GM12878 (cell line): ENCODE measurements around the gene OR2AE1. TPM values are rescaled to one million over a fixed set of nuclear protein-coding genes. Genes with fewer than 3 reads are reported as not detected.

Experiments
- FOXM1 ChIP-seq: IDR thresholded peaks from 2 replicates; pipeline ENCODE4 v1.6.1; 2012; ENCODE audit warnings: low read depth, mild to moderate bottlenecking, inconsistent platforms, low read length, moderate library complexity
- KLF5 ChIP-seq: fragments of 450-650 bp; IDR thresholded peaks from 2 replicates; pipeline ENCODE4 v1.6.1; 2014; ENCODE audit warnings: mild to moderate bottlenecking; ENCODE audit not compliant: partially characterized antibody
- NR2F1 ChIP-seq: fragments of 450-650 bp; conservative IDR thresholded peaks from 2 replicates; pipeline ENCODE4 v1.6.1; 2017; ENCODE audit warnings: mild to moderate bottlenecking
- STAT1 ChIP-seq: fragments of 450-650 bp; conservative IDR thresholded peaks from 2 replicates; pipeline ENCODE4 v1.6.1; 2014; ENCODE audit warnings: antibody characterized with exemption, mild to moderate bottlenecking
- polyA plus RNA-seq, 11 experiments: library from polyadenylated mRNA; depleted of rRNA in 4 of 11; unstranded in 6 of 11; stranded (reverse) in 5 of 11; fragments of >200 nt; fragmentation: Nextera tagmentation in 4 of 11; fragmentation: Illumina TruSeq in 1 of 11; extraction: Ambion mirVana in 4 of 11; extraction: Trizol in 1 of 11; gene quantifications; 1 replicate in 1 of 11; 2 replicates in 10 of 11; pipeline versions ENCODE4 v1.2.1 to v1.2.3, GENCODE V29; 2011 to 2016; ENCODE audit warnings: inconsistent platforms in 2 of 11, missing spikeins in 2 of 11, low read depth in 1 of 11
- total RNA-seq, 4 experiments: library from RNA; depleted of rRNA in 3 of 4; stranded (reverse); fragments of >200 nt in 3 of 4; fragmentation: Illumina TruSeq in 1 of 4; extraction: Trizol in 1 of 4; gene quantifications; 2 replicates each; pipeline versions ENCODE4 v1.2.1 to v1.2.3, GENCODE V29; 2013 to 2021
- TF ChIP-seq, protein P1 (sequence below): fragments of 450-650 bp; IDR thresholded peaks from 2 replicates; pipeline ENCODE4 v1.6.1; 2016; ENCODE audit warnings: mild to moderate bottlenecking
- TF ChIP-seq, protein P2 (sequence below): fragments of 450-650 bp; IDR thresholded peaks from 2 replicates; pipeline ENCODE4 v1.6.1; 2018; ENCODE audit warnings: mild to moderate bottlenecking, low read depth, moderate library complexity; ENCODE audit not compliant: partially characterized antibody
- TF ChIP-seq, protein P3 (sequence below): fragments of 450-650 bp; IDR thresholded peaks from 2 replicates; pipeline ENCODE4 v1.6.1; 2016; ENCODE audit warnings: mild to moderate bottlenecking
- TF ChIP-seq, protein P4 (sequence below): IDR thresholded peaks from 2 replicates; pipeline ENCODE4 v1.6.1; 2012; ENCODE audit warnings: mild to moderate bottlenecking, low read depth, low read length

OR2AE1 gene
- total and polyA plus RNA-seq, 10 of the 15 experiments (the other 5 are each of a cell fraction or from before 2014, with no cell fraction given) = 0.05 to 0.34 (median 0.18) TPM; not detected in 4

DNA sequence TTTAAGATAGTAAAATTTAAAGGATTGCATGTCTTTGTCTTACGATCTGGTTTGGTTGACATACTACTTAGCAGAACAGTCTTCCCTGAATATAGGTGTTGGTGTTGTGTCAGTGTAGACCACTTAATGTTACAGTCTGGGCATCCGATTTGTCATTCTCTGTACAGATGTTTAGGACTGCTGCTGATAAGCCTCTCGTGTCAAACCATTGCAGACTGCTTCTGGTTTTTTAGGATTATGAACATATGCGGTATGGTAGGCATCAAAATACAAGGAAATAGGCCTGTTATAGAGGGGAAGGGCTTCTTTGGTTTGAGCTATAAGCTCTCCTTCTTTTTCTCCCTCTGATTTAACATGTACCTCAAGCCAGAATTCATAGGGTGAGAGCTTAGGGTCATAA, 41.6 kb downstream of the OR2AE1 start (continued):
- TF ChIP-seq, protein P1, sequence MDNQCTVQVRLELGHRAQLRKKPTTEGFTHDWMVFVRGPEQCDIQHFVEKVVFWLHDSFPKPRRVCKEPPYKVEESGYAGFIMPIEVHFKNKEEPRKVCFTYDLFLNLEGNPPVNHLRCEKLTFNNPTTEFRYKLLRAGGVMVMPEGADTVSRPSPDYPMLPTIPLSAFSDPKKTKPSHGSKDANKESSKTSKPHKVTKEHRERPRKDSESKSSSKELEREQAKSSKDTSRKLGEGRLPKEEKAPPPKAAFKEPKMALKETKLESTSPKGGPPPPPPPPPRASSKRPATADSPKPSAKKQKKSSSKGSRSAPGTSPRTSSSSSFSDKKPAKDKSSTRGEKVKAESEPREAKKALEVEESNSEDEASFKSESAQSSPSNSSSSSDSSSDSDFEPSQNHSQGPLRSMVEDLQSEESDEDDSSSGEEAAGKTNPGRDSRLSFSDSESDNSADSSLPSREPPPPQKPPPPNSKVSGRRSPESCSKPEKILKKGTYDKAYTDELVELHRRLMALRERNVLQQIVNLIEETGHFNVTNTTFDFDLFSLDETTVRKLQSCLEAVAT = no peak
- TF ChIP-seq, protein P2, sequence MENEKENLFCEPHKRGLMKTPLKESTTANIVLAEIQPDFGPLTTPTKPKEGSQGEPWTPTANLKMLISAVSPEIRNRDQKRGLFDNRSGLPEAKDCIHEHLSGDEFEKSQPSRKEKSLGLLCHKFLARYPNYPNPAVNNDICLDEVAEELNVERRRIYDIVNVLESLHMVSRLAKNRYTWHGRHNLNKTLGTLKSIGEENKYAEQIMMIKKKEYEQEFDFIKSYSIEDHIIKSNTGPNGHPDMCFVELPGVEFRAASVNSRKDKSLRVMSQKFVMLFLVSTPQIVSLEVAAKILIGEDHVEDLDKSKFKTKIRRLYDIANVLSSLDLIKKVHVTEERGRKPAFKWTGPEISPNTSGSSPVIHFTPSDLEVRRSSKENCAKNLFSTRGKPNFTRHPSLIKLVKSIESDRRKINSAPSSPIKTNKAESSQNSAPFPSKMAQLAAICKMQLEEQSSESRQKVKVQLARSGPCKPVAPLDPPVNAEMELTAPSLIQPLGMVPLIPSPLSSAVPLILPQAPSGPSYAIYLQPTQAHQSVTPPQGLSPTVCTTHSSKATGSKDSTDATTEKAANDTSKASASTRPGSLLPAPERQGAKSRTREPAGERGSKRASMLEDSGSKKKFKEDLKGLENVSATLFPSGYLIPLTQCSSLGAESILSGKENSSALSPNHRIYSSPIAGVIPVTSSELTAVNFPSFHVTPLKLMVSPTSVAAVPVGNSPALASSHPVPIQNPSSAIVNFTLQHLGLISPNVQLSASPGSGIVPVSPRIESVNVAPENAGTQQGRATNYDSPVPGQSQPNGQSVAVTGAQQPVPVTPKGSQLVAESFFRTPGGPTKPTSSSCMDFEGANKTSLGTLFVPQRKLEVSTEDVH = no peak
- TF ChIP-seq KLF5 = no peak
- TF ChIP-seq STAT1 = no peak
- no peak for TF ChIP-seq FOXM1
- TF ChIP-seq, protein P3, sequence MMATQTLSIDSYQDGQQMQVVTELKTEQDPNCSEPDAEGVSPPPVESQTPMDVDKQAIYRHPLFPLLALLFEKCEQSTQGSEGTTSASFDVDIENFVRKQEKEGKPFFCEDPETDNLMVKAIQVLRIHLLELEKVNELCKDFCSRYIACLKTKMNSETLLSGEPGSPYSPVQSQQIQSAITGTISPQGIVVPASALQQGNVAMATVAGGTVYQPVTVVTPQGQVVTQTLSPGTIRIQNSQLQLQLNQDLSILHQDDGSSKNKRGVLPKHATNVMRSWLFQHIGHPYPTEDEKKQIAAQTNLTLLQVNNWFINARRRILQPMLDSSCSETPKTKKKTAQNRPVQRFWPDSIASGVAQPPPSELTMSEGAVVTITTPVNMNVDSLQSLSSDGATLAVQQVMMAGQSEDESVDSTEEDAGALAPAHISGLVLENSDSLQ = no peak
- TF ChIP-seq, protein P4, sequence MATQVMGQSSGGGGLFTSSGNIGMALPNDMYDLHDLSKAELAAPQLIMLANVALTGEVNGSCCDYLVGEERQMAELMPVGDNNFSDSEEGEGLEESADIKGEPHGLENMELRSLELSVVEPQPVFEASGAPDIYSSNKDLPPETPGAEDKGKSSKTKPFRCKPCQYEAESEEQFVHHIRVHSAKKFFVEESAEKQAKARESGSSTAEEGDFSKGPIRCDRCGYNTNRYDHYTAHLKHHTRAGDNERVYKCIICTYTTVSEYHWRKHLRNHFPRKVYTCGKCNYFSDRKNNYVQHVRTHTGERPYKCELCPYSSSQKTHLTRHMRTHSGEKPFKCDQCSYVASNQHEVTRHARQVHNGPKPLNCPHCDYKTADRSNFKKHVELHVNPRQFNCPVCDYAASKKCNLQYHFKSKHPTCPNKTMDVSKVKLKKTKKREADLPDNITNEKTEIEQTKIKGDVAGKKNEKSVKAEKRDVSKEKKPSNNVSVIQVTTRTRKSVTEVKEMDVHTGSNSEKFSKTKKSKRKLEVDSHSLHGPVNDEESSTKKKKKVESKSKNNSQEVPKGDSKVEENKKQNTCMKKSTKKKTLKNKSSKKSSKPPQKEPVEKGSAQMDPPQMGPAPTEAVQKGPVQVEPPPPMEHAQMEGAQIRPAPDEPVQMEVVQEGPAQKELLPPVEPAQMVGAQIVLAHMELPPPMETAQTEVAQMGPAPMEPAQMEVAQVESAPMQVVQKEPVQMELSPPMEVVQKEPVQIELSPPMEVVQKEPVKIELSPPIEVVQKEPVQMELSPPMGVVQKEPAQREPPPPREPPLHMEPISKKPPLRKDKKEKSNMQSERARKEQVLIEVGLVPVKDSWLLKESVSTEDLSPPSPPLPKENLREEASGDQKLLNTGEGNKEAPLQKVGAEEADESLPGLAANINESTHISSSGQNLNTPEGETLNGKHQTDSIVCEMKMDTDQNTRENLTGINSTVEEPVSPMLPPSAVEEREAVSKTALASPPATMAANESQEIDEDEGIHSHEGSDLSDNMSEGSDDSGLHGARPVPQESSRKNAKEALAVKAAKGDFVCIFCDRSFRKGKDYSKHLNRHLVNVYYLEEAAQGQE = no peak
- no peak for TF ChIP-seq NR2F1
- TF ChIP-seq, all 136 proteins: peak for 0
